PFSK-1 (cell line): ENCODE measurements around the gene BAZ2B.

Experiments
- POLR2AphosphoS5 ChIP-seq: IDR thresholded peaks from 2 replicates; pipeline ENCODE4 v1.6.1; 2012; ENCODE audit warnings: low read depth, mild to moderate bottlenecking, control low read depth, low read length, moderate library complexity
- TAF1 ChIP-seq: IDR thresholded peaks from 2 replicates; pipeline ENCODE4 v1.6.1; 2012; ENCODE audit warnings: low read length, control low read depth, borderline replicate concordance; ENCODE audit not compliant: insufficient read depth

DNA sequence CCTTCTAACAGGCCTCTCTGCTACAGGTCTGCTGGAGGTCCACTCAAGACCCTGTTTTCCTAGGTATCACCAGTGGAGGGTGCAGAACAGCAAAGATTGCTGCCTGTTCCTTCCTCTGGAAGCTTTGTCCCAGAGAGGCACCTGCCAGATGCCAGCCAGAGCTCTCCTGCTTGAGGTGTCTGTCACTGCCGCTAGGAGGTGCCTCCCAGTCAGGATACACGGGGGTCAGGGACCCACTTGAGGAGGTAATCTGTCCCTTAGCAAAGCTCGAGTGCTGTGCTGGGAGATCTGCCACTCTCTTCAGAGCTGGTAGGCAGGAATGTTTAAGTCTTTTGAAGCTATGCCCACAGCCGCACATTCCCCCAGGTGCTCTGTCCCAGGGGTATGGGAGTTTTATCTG is 140.6 kb downstream of the BAZ2B start:
- TF ChIP-seq POLR2AphosphoS5: no peak
- TF ChIP-seq TAF1: no peak
